Measurements from ENCODE around the gene AFF1. TPM values are rescaled to one million over a fixed set of nuclear protein-coding genes. Genes with fewer than 3 reads are reported as not detected.

AFF1 gene
- total and polyA plus RNA-seq, 2 donors (not counting 1 experiment from before 2014, with no cell fraction given), result 15.5 to 21.1 TPM

- H3K36me3 ChIP-seq (ENCODE audit: control insufficient read depth, insufficient read depth, low read length), result no peaks in the 10 kb centered on the region
Observed at GRCh38 chr4:86968547-86968946, 33.7 kb downstream of the AFF1 start.

DNA sequence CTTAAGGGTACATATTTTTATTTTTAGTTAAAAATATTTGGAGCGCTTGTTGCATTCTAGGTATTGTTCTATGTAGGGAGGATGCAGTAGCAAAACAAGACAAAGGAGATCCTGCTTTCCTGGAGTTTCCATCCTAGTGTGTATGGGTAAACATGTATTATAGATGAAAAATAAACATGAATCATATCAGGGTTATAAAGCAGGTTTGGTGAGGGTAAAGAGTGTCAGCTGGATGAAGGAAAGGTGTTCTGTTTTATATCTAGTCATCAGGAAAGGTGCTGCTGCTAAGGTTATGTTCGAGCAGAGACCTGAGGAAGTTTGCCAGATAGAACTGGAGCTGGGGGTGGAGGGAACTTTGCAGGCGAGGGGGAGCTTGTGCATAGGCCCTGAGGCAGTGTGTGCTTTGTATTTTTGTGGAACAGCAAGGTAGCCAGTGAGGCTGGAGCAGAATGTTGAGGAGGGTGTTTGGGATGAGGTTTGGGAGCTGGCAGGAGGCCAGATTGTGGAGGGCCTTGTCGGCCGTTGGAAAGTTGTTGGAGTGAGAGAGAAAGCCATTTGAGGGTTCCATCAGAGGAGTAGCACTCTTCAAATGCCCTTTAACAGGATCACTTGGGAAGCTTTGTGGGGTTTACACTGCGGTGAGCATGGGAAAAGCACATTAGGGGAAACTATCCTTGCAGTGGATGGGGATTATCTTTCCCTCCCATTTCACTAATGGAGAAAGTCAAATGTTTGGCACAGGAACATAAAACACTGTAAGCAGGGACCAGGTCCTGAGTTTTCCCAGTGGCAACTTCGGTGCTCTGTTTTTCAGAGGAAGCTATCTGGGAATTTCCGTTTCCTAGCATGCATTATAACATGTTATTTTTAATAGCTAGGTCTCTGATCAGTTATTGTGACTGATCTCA, 35.9 kb downstream of the AFF1 start:
- no peaks in the 10 kb centered on the region for H4K20me1 ChIP-seq (ENCODE audit: control insufficient read depth, extremely low read depth, insufficient read depth, low read length)
- H3K27ac ChIP-seq (ENCODE audit: insufficient read depth, low read length), result no peak overlapping the region
- H3K4me1 ChIP-seq (ENCODE audit: control insufficient read depth, extremely low read depth, insufficient read depth, low read length), result no peaks in the 10 kb centered on the region
- no peaks in the 10 kb centered on the region for H3K79me2 ChIP-seq (ENCODE audit: control insufficient read depth, insufficient read depth, low read length)
- TF ChIP-seq, protein P1, sequence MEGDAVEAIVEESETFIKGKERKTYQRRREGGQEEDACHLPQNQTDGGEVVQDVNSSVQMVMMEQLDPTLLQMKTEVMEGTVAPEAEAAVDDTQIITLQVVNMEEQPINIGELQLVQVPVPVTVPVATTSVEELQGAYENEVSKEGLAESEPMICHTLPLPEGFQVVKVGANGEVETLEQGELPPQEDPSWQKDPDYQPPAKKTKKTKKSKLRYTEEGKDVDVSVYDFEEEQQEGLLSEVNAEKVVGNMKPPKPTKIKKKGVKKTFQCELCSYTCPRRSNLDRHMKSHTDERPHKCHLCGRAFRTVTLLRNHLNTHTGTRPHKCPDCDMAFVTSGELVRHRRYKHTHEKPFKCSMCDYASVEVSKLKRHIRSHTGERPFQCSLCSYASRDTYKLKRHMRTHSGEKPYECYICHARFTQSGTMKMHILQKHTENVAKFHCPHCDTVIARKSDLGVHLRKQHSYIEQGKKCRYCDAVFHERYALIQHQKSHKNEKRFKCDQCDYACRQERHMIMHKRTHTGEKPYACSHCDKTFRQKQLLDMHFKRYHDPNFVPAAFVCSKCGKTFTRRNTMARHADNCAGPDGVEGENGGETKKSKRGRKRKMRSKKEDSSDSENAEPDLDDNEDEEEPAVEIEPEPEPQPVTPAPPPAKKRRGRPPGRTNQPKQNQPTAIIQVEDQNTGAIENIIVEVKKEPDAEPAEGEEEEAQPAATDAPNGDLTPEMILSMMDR (conservative IDR thresholded peaks at IDR 0.05 in 1 of 2, IDR thresholded peaks at IDR 0.05 in 1 of 2; ENCODE audit: low read depth in 1 of 2, low read length in 2 of 2), result no peak
- no peak for TF ChIP-seq EZH2 (IDR thresholded peaks at IDR 0.05; ENCODE audit: low read length, missing control alignments)
- no peak overlapping the region for H3K4me3 ChIP-seq (replicated peaks in 1 of 4; ENCODE audit: control extremely low read depth in 1 of 4, insufficient read depth in 1 of 4, low read depth in 3 of 4, low read length in 4 of 4)
- no peaks in the 10 kb centered on the region for H3K27me3 ChIP-seq (ENCODE audit: control insufficient read depth, insufficient read depth, low read length)
- DNase-seq (ENCODE audit: low read depth in 2 of 2), result no peak
- no peaks in the 10 kb centered on the region for H3K9me3 ChIP-seq (ENCODE audit: control insufficient read depth, insufficient read depth, low read depth, low read length)
- H3K4me2 ChIP-seq (ENCODE audit: extremely low read depth, insufficient read depth, low read length), result no peak overlapping the region
- no peaks in the 10 kb centered on the region for H3K36me3 ChIP-seq (ENCODE audit: control insufficient read depth, insufficient read depth, low read length)
- H3K9ac ChIP-seq (ENCODE audit: insufficient read depth, low read length), result no peak overlapping the region
- H2AFZ ChIP-seq (ENCODE audit: low read length), result no peak overlapping the region

More at GRCh38 chr4:86968547-86968946, 33.7 kb downstream of the AFF1 start:
- Histone ChIP-seq H3K4me3 (replicated peaks in 1 of 4; ENCODE audit: control extremely low read depth in 1 of 4, insufficient read depth in 1 of 4, low read depth in 3 of 4, low read length in 4 of 4) (no peak overlapping the region), H3K4me1 (ENCODE audit: control insufficient read depth, extremely low read depth, insufficient read depth, low read length) (no peaks in the 10 kb centered on the region), H3K9me3 (ENCODE audit: control insufficient read depth, insufficient read depth, low read depth, low read length) (no peaks in the 10 kb centered on the region), H3K4me2 (ENCODE audit: extremely low read depth, insufficient read depth, low read length) (no peak overlapping the region), H3K27me3 (ENCODE audit: control insufficient read depth, insufficient read depth, low read length) (no peaks in the 10 kb centered on the region), H3K79me2 (ENCODE audit: control insufficient read depth, insufficient read depth, low read length) (no peaks in the 10 kb centered on the region), H4K20me1 (ENCODE audit: control insufficient read depth, extremely low read depth, insufficient read depth, low read length) (no peaks in the 10 kb centered on the region), H3K27ac (ENCODE audit: insufficient read depth, low read length) (no peak overlapping the region), H2AFZ (ENCODE audit: low read length) (no peak overlapping the region), H3K9ac (ENCODE audit: insufficient read depth, low read length) (no peak overlapping the region)
- DNase-seq (ENCODE audit: low read depth in 2 of 2), result no peak
- no peak for TF ChIP-seq EZH2 (IDR thresholded peaks at IDR 0.05; ENCODE audit: low read length, missing control alignments)
- TF ChIP-seq, protein P1 (conservative IDR thresholded peaks at IDR 0.05 in 1 of 2, IDR thresholded peaks at IDR 0.05 in 1 of 2; ENCODE audit: low read depth in 1 of 2, low read length in 2 of 2), result no peak

GRCh38 chr4:86971355-86971683, 36.5 kb downstream of the AFF1 start:
- no peak overlapping the region for H2AFZ ChIP-seq (ENCODE audit: low read length)
- H3K4me2 ChIP-seq (ENCODE audit: extremely low read depth, insufficient read depth, low read length), result no peak overlapping the region
- no peak for DNase-seq (ENCODE audit: low read depth in 2 of 2)
- H3K79me2 ChIP-seq (ENCODE audit: control insufficient read depth, insufficient read depth, low read length), result no peaks in the 10 kb centered on the region
- H3K27ac ChIP-seq (ENCODE audit: insufficient read depth, low read length), result no peak overlapping the region
- TF ChIP-seq EZH2 (IDR thresholded peaks at IDR 0.05; ENCODE audit: low read length, missing control alignments), result no peak
- TF ChIP-seq, protein P1 (conservative IDR thresholded peaks at IDR 0.05 in 1 of 2, IDR thresholded peaks at IDR 0.05 in 1 of 2; ENCODE audit: low read depth in 1 of 2, low read length in 2 of 2), result no peak
- no peaks in the 10 kb centered on the region for H3K9me3 ChIP-seq (ENCODE audit: control insufficient read depth, insufficient read depth, low read depth, low read length)
- no peaks in the 10 kb centered on the region for H4K20me1 ChIP-seq (ENCODE audit: control insufficient read depth, extremely low read depth, insufficient read depth, low read length)
- H3K9ac ChIP-seq (ENCODE audit: insufficient read depth, low read length), result no peak overlapping the region
- no peaks in the 10 kb centered on the region for H3K27me3 ChIP-seq (ENCODE audit: control insufficient read depth, insufficient read depth, low read length)
- H3K36me3 ChIP-seq (ENCODE audit: control insufficient read depth, insufficient read depth, low read length), result no peaks in the 10 kb centered on the region
- no peak overlapping the region for H3K4me3 ChIP-seq (replicated peaks in 1 of 4; ENCODE audit: control extremely low read depth in 1 of 4, insufficient read depth in 1 of 4, low read depth in 3 of 4, low read length in 4 of 4)
- H3K4me1 ChIP-seq (ENCODE audit: control insufficient read depth, extremely low read depth, insufficient read depth, low read length), result no peaks in the 10 kb centered on the region
